OCI-LY7 (cell line): ENCODE results near the gene NDUFV1.

ENCODE experiments used
- CTCF ChIP-seq: fragments of 200-600 bp; sonication (generic); conservative IDR thresholded peaks from 2 replicates; pipeline ENCODE4 v1.5.1; 2014; ENCODE audit warnings: mild to moderate bottlenecking, antibody characterized with exemption, low read length, moderate library complexity, mixed read lengths
- EZH2phosphoT487 ChIP-seq: fragments of 200-600 bp; sonication (generic); IDR thresholded peaks from 2 replicates; pipeline ENCODE4 v1.6.1; 2018; ENCODE audit warnings: low read depth, borderline replicate concordance, mild to moderate bottlenecking, mixed run types, antibody characterized with exemption, low read length, moderate library complexity, mixed read lengths

- TF ChIP-seq CTCF (no peak), EZH2phosphoT487 (no peak)
Observed at GRCh38 chr11:67611165-67611564, 4.4 kb downstream of the NDUFV1 start.
